Esophagus squamous epithelium (tissue), 5 donors: Measurements from ENCODE around the gene CCDC192. TPM values are rescaled to one million over a fixed set of nuclear protein-coding genes. Genes with fewer than 3 reads are reported as not detected.

Experiments used
- DNase-seq: peaks from one replicate; lab custom pipeline; 2025; lab: John Stamatoyannopoulos, UW
- H3K27ac ChIP-seq, 4 donors: fragments of 200-600 bp; sonication (generic); one replicate each; pipeline ENCODE4 v1.5.1; 2016 to 2019; ENCODE audit warnings: mild to moderate bottlenecking in 1 of 4
- H3K27me3 ChIP-seq, 4 donors: fragments of 200-600 bp; sonication (generic); 1 replicate in 3 of 4; 2 replicates in 1 of 4; pipeline versions ENCODE4 v1.5.1 to v1.6.0; 2017 to 2021; ENCODE audit warnings: antibody characterized with exemption in 1 of 4
- H3K36me3 ChIP-seq, 3 donors: fragments of 200-600 bp; sonication (generic); one replicate each; pipeline ENCODE4 v1.5.1; 2016 to 2019
- H3K4me1 ChIP-seq, 3 donors: fragments of 200-600 bp; sonication (generic); one replicate each; pipeline ENCODE4 v1.5.1; 2017 to 2019
- H3K4me3 ChIP-seq, 4 donors: fragments of 200-600 bp; sonication (generic); 1 replicate in 3 of 4; 2 replicates in 1 of 4; pipeline ENCODE4 v1.5.1; 2016 to 2019; ENCODE audit warnings: mild to moderate bottlenecking in 2 of 4, moderate library complexity in 1 of 4
- H3K9me3 ChIP-seq, 3 donors: fragments of 200-600 bp; sonication (generic); one replicate each; pipeline ENCODE4 v1.5.1; 2016 to 2019
- POLR2A ChIP-seq, 4 donors: fragments of 450-650 bp; IDR thresholded peaks; one replicate each; pipeline ENCODE4 v1.6.1; 2017; ENCODE audit warnings: antibody characterized with exemption in 4 of 4, mild to moderate bottlenecking in 4 of 4, moderate library complexity in 3 of 4
- WGBS, 2 donors: methylation state at CpG; one replicate each; pipeline ENCODE4 v1.1.5; 2018; 5-methylcytosine and 5-hydroxymethylcytosine counted together
- intact Hi-C: fragments of 100-400 bp; cut with DNase I; formaldehyde crosslinking; loops from one replicate; pipeline ENCODE4 v1.15.0; 2022
- total RNA-seq, 4 donors: library from RNA; depleted of rRNA; stranded (reverse); fragments of >200 nt; gene quantifications; one replicate each; pipeline ENCODE4 v1.1.0, GENCODE V29; 2016
- TF ChIP-seq, protein P1 (sequence below), 6 experiments: fragments of 450-650 bp in 4 of 6; fragments of 200-600 bp in 2 of 6; sonication (generic) in 2 of 6; IDR thresholded peaks; one replicate each; pipeline ENCODE4 v1.5.1; 2016 to 2019; ENCODE audit warnings: antibody characterized with exemption in 6 of 6, mild to moderate bottlenecking in 4 of 6, moderate library complexity in 4 of 6
- donor health status: DM: yes; HTN: yes; CAD: no.

The CCDC192 gene
- total RNA-seq, 4 donors from 2014 or later: not detected

DNA sequence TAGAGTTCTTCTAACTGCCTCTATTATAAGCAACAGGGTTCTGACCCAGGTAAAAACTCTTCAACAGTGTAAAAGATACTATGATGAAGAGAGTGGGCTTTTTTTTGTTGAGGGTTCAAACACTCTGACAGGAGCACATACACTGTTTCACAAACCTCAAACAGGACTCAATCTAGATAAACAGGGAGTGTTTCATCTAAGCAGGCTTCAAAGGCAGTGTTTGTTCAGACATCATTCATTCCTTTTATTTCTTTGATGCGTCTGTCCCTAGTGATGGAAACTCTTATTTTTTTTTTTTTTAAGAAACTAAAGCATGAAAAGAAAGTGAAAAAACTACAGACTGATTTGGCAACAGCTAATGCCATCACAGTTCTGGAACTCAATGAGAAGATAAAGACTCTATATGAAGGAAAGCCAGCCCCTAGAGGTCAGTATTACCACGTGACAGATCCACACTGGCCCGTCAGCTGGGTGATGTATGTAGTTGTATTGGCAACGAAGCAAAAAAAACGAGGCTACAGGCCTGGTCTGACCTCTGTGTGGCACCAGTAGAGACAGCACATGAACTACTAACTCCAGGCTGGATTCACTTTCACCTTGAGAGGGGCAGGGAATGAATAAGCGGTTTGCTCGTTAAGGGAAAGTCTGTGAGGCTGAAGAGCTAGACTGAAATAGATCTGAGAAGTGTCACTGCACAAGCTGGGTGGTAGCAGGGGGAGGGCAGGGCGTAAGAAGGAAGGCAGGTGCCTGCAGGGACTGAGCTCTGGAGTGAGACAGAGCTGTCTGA is 172.2 kb downstream of the CCDC192 start:
- Histone ChIP-seq H3K4me1 (peaks cover 11 to 33% (median 14%) of the 10 kb centered on the region in 3 donors), H3K36me3 (no peaks in the 10 kb centered on the region), H3K9me3 (no peaks in the 10 kb centered on the region), H3K27me3 (peaks cover 0 to 4% (median 0%) of the 10 kb centered on the region in 4 donors), H3K4me3 (no peak overlapping the region), H3K27ac (no peak overlapping the region)
- intact Hi-C loops: no loop called here
- DNase-seq: no peak
- TF ChIP-seq, protein P1, sequence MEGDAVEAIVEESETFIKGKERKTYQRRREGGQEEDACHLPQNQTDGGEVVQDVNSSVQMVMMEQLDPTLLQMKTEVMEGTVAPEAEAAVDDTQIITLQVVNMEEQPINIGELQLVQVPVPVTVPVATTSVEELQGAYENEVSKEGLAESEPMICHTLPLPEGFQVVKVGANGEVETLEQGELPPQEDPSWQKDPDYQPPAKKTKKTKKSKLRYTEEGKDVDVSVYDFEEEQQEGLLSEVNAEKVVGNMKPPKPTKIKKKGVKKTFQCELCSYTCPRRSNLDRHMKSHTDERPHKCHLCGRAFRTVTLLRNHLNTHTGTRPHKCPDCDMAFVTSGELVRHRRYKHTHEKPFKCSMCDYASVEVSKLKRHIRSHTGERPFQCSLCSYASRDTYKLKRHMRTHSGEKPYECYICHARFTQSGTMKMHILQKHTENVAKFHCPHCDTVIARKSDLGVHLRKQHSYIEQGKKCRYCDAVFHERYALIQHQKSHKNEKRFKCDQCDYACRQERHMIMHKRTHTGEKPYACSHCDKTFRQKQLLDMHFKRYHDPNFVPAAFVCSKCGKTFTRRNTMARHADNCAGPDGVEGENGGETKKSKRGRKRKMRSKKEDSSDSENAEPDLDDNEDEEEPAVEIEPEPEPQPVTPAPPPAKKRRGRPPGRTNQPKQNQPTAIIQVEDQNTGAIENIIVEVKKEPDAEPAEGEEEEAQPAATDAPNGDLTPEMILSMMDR (IDR thresholded peaks at IDR 0.05): peak in 2 of 6 experiments; percentile 13 to 31
- TF ChIP-seq POLR2A (IDR thresholded peaks at IDR 0.05): no peak
- 19 to 22% methylated on average over 8 of the region's 8 CpGs for WGBS, 2 donors

DNA sequence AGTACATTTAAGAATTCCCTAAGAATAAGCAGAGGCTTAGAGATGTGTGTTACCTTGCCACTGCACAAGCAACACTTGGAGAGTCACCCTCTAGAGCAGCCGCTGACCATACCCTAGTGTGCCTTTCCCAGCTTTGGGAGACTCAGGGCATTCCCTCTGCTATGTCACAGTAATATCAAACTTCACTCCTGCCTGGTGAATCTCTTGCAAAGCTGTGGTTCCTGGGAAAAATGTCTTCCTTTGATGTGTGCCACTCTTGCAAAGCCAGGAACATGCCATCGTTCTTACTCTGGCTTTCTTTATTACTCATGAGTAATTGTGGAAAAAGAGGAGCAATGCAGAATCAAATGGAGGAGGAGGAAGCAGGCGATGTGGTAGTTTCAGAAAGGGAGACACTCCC is 173.2 kb downstream of the CCDC192 start:
- no peak overlapping the region for H3K4me3 ChIP-seq
- intact Hi-C loops: no loop called here
- 74% methylated on average over 3 of the region's 3 CpGs for WGBS, 2 donors
- H3K9me3 ChIP-seq: no peaks in the 10 kb centered on the region
- DNase-seq: no peak
- peaks cover 0 to 4% (median 0%) of the 10 kb centered on the region in 4 donors for H3K27me3 ChIP-seq
- no peak overlapping the region for H3K27ac ChIP-seq
- no peaks in the 10 kb centered on the region for H3K36me3 ChIP-seq
- TF ChIP-seq, protein P1 (IDR thresholded peaks at IDR 0.05): no peak
- TF ChIP-seq POLR2A (IDR thresholded peaks at IDR 0.05): no peak
- H3K4me1 ChIP-seq: peaks cover 3 to 23% (median 9%) of the 10 kb centered on the region in 3 donors

DNA sequence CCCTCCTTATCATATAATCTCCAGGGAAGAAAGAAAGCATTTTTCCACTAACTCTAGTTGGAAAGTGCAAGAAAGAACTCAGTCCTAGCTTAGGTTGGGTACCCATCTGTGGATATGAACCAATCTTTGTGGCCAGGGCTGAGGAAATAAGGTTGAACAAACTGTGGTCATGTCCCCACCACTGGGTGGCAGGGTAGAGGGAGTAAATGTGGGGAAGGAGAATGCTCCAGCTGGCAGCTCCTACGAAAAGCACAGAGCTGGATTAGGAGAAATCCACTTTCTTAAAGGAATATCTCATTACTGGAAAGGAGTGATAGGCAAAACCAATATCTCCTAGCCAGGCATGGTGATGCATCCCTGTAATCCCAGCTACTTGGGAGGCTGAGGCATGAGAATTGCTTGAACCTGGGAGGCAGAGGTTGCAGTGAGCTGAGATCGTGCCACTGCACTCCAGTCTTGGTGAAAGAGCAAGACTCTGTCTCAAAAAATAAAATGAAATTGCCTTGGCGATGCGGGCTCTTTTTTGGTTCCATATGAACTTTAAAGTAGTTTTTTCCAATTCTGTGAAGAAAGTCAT is 175.1 kb downstream of the CCDC192 start:
- no peaks in the 10 kb centered on the region for H3K27me3 ChIP-seq
- no peak overlapping the region for H3K4me3 ChIP-seq
- no peak overlapping the region for H3K27ac ChIP-seq
- TF ChIP-seq, protein P1 (IDR thresholded peaks at IDR 0.05): peak in 5 of 6 experiments; percentile 25 to 64 (median 47)
- no peak for TF ChIP-seq POLR2A (IDR thresholded peaks at IDR 0.05)
- no peak for DNase-seq
- H3K9me3 ChIP-seq: no peaks in the 10 kb centered on the region
- H3K36me3 ChIP-seq: no peaks in the 10 kb centered on the region
- whole genome bisulfite sequencing, 2 donors: 72 to 74% methylated on average over 4 of the region's 4 CpGs
- peaks cover 0 to 12% (median 5%) of the 10 kb centered on the region in 3 donors for H3K4me1 ChIP-seq
- intact Hi-C loops: no loop called here

DNA sequence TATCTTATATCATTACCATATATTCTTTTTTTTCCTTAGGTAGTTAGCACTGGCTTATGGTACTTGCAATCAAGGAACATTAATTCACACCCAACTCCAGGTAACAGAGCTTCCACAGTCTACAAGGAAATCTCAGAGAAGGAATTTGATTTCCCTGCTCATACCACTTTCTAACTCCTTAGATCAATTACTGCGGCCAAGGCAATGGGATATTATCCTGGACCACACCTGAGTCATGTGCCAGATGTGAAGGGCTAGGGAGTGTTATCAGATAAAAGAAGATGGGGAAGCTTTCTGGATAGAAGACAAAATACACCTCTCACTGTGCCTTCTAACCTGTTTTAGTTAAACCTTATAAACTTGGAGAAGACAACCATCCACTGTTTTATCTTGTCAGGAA is 181.2 kb downstream of the CCDC192 start:
- intact Hi-C loops: no loop called here
- no peaks in the 10 kb centered on the region for H3K36me3 ChIP-seq

More for the DNA sequence above, 181.2 kb downstream of the CCDC192 start:
- Histone ChIP-seq H3K9me3 (no peaks in the 10 kb centered on the region), H3K4me3 (no peak overlapping the region), H3K27me3 (no peaks in the 10 kb centered on the region), H3K4me1 (peaks cover 0 to 15% (median 0%) of the 10 kb centered on the region in 3 donors), H3K27ac (no peak overlapping the region)
- WGBS, 2 donors: 77 to 78% methylated on average over 1 of the region's 1 CpG
- TF ChIP-seq, protein P1 (IDR thresholded peaks at IDR 0.05): no peak
- TF ChIP-seq POLR2A (IDR thresholded peaks at IDR 0.05): no peak
- DNase-seq: no peak
